Endothelial cell of umbilical vein (primary cell): Measurements from ENCODE around the gene TXNIP. TPM values are rescaled to one million over a fixed set of nuclear protein-coding genes. Genes with fewer than 3 reads are reported as not detected.

Source experiments
- BruUV-seq: library from RNA; stranded (reverse); fragments of 400-500 nt; replicated peaks from 2 replicates; lab custom pipeline; 2021; lab: Mats Ljungman, UMichigan
- CTCF ChIA-PET: fragments of 300-600, 350-600 bp; sonication (Branson Sonifier 250); formaldehyde crosslinking; loops from one replicate; lab custom pipeline; 2021; ENCODE audit warnings: antibody characterized with exemption, inconsistent platforms; lab: Charles Lee
- POLR2A ChIA-PET: fragments of 300-600, 350-600 bp; sonication (Branson Sonifier 250); formaldehyde crosslinking; loops from one replicate; lab custom pipeline; 2021; ENCODE audit warnings: antibody characterized with exemption, inconsistent platforms; lab: Charles Lee
- DNase-seq: peaks from one replicate; pipeline ENCODE4 v3.0.0-alpha.2; 2011; ENCODE audit warnings: low read depth, low spot score
- FAIRE-seq: peaks from 2 replicates; lab custom pipeline; 2011; peaks lifted over from hg19 to GRCh38; lab: Jason Lieb, UNC
- H2AFZ ChIP-seq: 2 replicates; pipeline ENCODE4 v1.6.0; 2012; ENCODE audit warnings: low read depth, low read length, control low read depth, inconsistent platforms
- H3K27ac ChIP-seq: 2 replicates; pipeline ENCODE4 v1.5.1; 2011; ENCODE audit warnings: low read depth, mild to moderate bottlenecking, control low read depth, low read length, moderate library complexity; ENCODE audit not compliant: insufficient read depth
- H3K27me3 ChIP-seq, 2 experiments: 2 replicates each; pipeline versions ENCODE4 v1.6.0 to v1.6.1; 2011; ENCODE audit warnings: low read length in 2 of 2, mixed read lengths in 1 of 2; ENCODE audit not compliant: control insufficient read depth in 2 of 2, insufficient read depth in 2 of 2
- H3K36me3 ChIP-seq, 2 experiments: 2 replicates in 1 of 2; 3 replicates in 1 of 2; pipeline ENCODE4 v1.5.1; 2011; ENCODE audit warnings: low read length in 2 of 2, mild to moderate bottlenecking in 1 of 2, moderate library complexity in 1 of 2; ENCODE audit not compliant: control insufficient read depth in 2 of 2, insufficient read depth in 2 of 2; ENCODE audit errors: extremely low read depth in 1 of 2
- H3K4me1 ChIP-seq: 3 replicates; pipeline ENCODE4 v1.5.1; 2011; ENCODE audit warnings: mild to moderate bottlenecking, low read length; ENCODE audit not compliant: control insufficient read depth, insufficient read depth; ENCODE audit errors: extremely low read depth
- H3K4me2 ChIP-seq: 2 replicates; pipeline ENCODE4 v1.6.1; 2011; ENCODE audit warnings: low read length, control low read depth, mixed read lengths; ENCODE audit not compliant: insufficient read depth
- H3K4me3 ChIP-seq, 3 experiments: fragments of 200-600 bp in 1 of 3; sonication (generic), shearing (Covaris generic) in 1 of 3; replicated peaks in 1 of 3; 2 replicates each; pipeline ENCODE4 v1.5.1; 2011 to 2016; ENCODE audit warnings: control low read depth in 3 of 3, low read length in 3 of 3, mild to moderate bottlenecking in 2 of 3, inconsistent platforms in 1 of 3, low read depth in 1 of 3, moderate library complexity in 1 of 3; ENCODE audit not compliant: insufficient read depth in 1 of 3
- H3K79me2 ChIP-seq: 2 replicates; pipeline ENCODE4 v1.6.0; 2012; ENCODE audit warnings: low read length, inconsistent platforms; ENCODE audit not compliant: control insufficient read depth, insufficient read depth
- H3K9ac ChIP-seq: replicated peaks from 2 replicates; pipeline ENCODE3; 2011; ENCODE audit warnings: low read length, control low read depth; ENCODE audit not compliant: insufficient read depth; ENCODE audit errors: extremely low read depth
- H3K9me1 ChIP-seq: replicated peaks from 3 replicates; pipeline ENCODE4 v1.6.0; 2011; ENCODE audit warnings: mild to moderate bottlenecking, low read length; ENCODE audit not compliant: control insufficient read depth, insufficient read depth; ENCODE audit errors: extremely low read depth
- H3K9me3 ChIP-seq: replicated peaks from 2 replicates; pipeline ENCODE4 v1.5.1; 2012; ENCODE audit warnings: low read length, inconsistent platforms; ENCODE audit not compliant: control insufficient read depth, insufficient read depth
- H4K20me1 ChIP-seq: replicated peaks from 2 replicates; pipeline ENCODE3; 2011; ENCODE audit warnings: mild to moderate bottlenecking, low read length; ENCODE audit not compliant: control insufficient read depth, insufficient read depth; ENCODE audit errors: extremely low read depth
- CTCF ChIP-seq, 2 donors: IDR thresholded peaks; 1 replicate in 1 of 2; 2 replicates in 1 of 2; pipeline ENCODE4 v1.5.1; 2011; ENCODE audit warnings: low read length in 2 of 2, mild to moderate bottlenecking in 2 of 2, moderate library complexity in 2 of 2, control low read depth in 1 of 2, inconsistent platforms in 1 of 2, low read depth in 1 of 2; ENCODE audit not compliant: insufficient read depth in 1 of 2; ENCODE audit errors: extremely low read depth in 1 of 2
- EZH2 ChIP-seq: IDR thresholded peaks from 2 replicates; pipeline ENCODE4 v1.6.1; 2012; ENCODE audit warnings: borderline replicate concordance, low read depth, mild to moderate bottlenecking, moderate library complexity, low read length, inconsistent platforms; ENCODE audit not compliant: severe bottlenecking
- FOS ChIP-seq: IDR thresholded peaks from 2 replicates; pipeline ENCODE4 v1.6.1; 2011; ENCODE audit warnings: mild to moderate bottlenecking, low read length, moderate library complexity, borderline replicate concordance; ENCODE audit not compliant: insufficient read depth
- GATA2 ChIP-seq: IDR thresholded peaks from 2 replicates; pipeline ENCODE4 v1.7.0; 2011; ENCODE audit warnings: low read depth, mild to moderate bottlenecking, moderate library complexity, mixed read lengths, low read length; ENCODE audit not compliant: insufficient read length, insufficient read depth
- JUN ChIP-seq: IDR thresholded peaks from 2 replicates; pipeline ENCODE4 v1.6.1; 2011; ENCODE audit warnings: borderline replicate concordance, low read depth; ENCODE audit not compliant: insufficient read length, insufficient read depth
- MAX ChIP-seq: IDR thresholded peaks from 2 replicates; pipeline ENCODE4 v1.6.1; 2011; ENCODE audit not compliant: insufficient read depth, insufficient read length
- MYC ChIP-seq: IDR thresholded peaks from one replicate; pipeline ENCODE4 v1.6.1; 2011; ENCODE audit warnings: mild to moderate bottlenecking, low read depth, low read length
- POLR2A ChIP-seq: IDR thresholded peaks from 2 replicates; pipeline ENCODE4 v1.6.1; 2012; ENCODE audit warnings: low read depth, mild to moderate bottlenecking, control low read depth, low read length
- POLR2AphosphoS5 ChIP-seq: IDR thresholded peaks from 2 replicates; pipeline ENCODE4 v1.6.1; 2012; ENCODE audit warnings: low read depth, mild to moderate bottlenecking, control low read depth, low read length, moderate library complexity; ENCODE audit not compliant: insufficient read depth
- dilution Hi-C: fragments of 300-500 bp; cut with MboI; formaldehyde crosslinking; loops from one replicate; pipeline ENCODE4 v1.15.0; 2019; ENCODE audit warnings: low sequenced_read_pairs; ENCODE audit not compliant: extremely low pct_ligation_motif_present
- intact Hi-C: fragments of 100-400 bp; cut with micrococcal nuclease; formaldehyde crosslinking; loops from one replicate; pipeline ENCODE4 v1.10.0; 2022
- polyA plus RNA-seq, 4 experiments: library from polyadenylated mRNA; depleted of rRNA in 3 of 4; stranded (reverse) in 3 of 4; unstranded in 1 of 4; fragments of >200 nt; gene quantifications; 2 replicates each; pipeline versions ENCODE4 v1.2.1 to v1.2.3, GENCODE V29; 2011 to 2012; ENCODE audit warnings: missing spikeins in 1 of 4
- total RNA-seq: library from RNA; stranded (reverse); gene quantifications from 2 replicates; pipeline ENCODE4 v1.2.3, GENCODE V29; 2021

TXNIP gene
- total and polyA plus RNA-seq, 2 donors (not counting 3 experiments of a cell fraction or from before 2014, with no cell fraction given) = 9.1 to 21.8 TPM

- intact Hi-C loops (loop anchor here (1.0 kb wide), 2 partner anchors 30 to 116 kb away; no protein-coding TSS in a partner anchor), dilution Hi-C loops (no loop called here)
- Histone ChIP-seq H2AFZ (no peak overlapping the region), H3K36me3 (no peaks in the 10 kb centered on the region), H3K79me2 (no peaks in the 10 kb centered on the region), H3K27me3 (no peaks in the 10 kb centered on the region), H3K9ac (no peak overlapping the region), H3K9me1 (no peaks in the 10 kb centered on the region), H3K4me3 (no peak overlapping the region), H3K9me3 (no peaks in the 10 kb centered on the region), H3K4me1 (peaks cover 4% of the 10 kb centered on the region), H3K4me2 (no peak overlapping the region), H4K20me1 (no peaks in the 10 kb centered on the region), H3K27ac (no peak overlapping the region)
- BruUV-seq = no TSS peak
- ChIA-PET CTCF (interaction anchor here (0.6 to 12.6 kb wide), 26 partner anchors 10 to 182 kb away, joined by 3 to 496 read pairs (median 7); partner anchors contain the start of genes ANKRD34A, HJV, LIX1L and NUDT17), POLR2A (interaction anchor here (1.7 kb wide), 1 partner anchor 43 kb away, joined by 4 read pairs; the partner anchor contains the start of genes ANKRD34A and POLR3GL)
- no peak for FAIRE-seq
- no peak for DNase-seq
- TF ChIP-seq JUN (no peak), MAX (no peak), FOS (no peak), EZH2 (no peak), GATA2 (no peak), POLR2A (no peak), CTCF (IDR thresholded peaks at IDR 0.05; ENCODE audit: extremely low read depth in 1 of 2, insufficient read depth in 1 of 2, low read depth in 1 of 2, low read length in 2 of 2) (no peak), POLR2AphosphoS5 (no peak), MYC (no peak)
Observed at GRCh38 chr1:146007489-146008133, 11.2 kb upstream of the TXNIP start.
